GM19372 (cell line): Measurements from ENCODE around the gene DHX35.

Experiments used
- ATAC-seq: cut with Tn5 transposase; IDR thresholded peaks from one replicate; pipeline ENCODE4 v1.9.1; 2021; ENCODE audit warnings: mild to moderate bottlenecking, low read depth, moderate library complexity; ENCODE audit not compliant: unreplicated experiment

DHX35 gene

GRCh38 chr20:39050555-39050902, 88.4 kb downstream of the DHX35 start:
- no peak for ATAC-seq

- ATAC-seq, result no peak
These were observed 90.5 kb downstream of the DHX35 start for GRCh38 chr20:39052676-39053075.

GRCh38 chr20:39057143-39057542, 95.0 kb downstream of the DHX35 start:
- no peak for ATAC-seq

GRCh38 chr20:39057911-39058310, 95.8 kb downstream of the DHX35 start:
- no peak for ATAC-seq

- no peak for ATAC-seq
These were observed 96.9 kb downstream of the DHX35 start for GRCh38 chr20:39059036-39059435.

GRCh38 chr20:39066471-39067242, 104.5 kb downstream of the DHX35 start:
- no peak for ATAC-seq

- ATAC-seq, result no peak
These were observed 105.5 kb downstream of the DHX35 start for GRCh38 chr20:39067526-39068216.

- no peak for ATAC-seq
These were observed 107.8 kb downstream of the DHX35 start for GRCh38 chr20:39069976-39070375.

- no peak for ATAC-seq
These were observed 108.5 kb downstream of the DHX35 start for GRCh38 chr20:39070484-39071231.

- no peak for ATAC-seq
These were observed 110.0 kb downstream of the DHX35 start for GRCh38 chr20:39072132-39072531.

- no peak for ATAC-seq
These were observed 110.5 kb downstream of the DHX35 start for GRCh38 chr20:39072653-39073052.

GRCh38 chr20:39075731-39076130, 113.6 kb downstream of the DHX35 start:
- no peak for ATAC-seq

- no peak for ATAC-seq
These were observed 114.8 kb downstream of the DHX35 start for GRCh38 chr20:39076958-39077357.

- ATAC-seq, result no peak
These were observed 118.2 kb downstream of the DHX35 start for GRCh38 chr20:39080326-39080725.

GRCh38 chr20:39081255-39081654, 119.1 kb downstream of the DHX35 start:
- ATAC-seq, result peak; percentile 65

- no peak for ATAC-seq
These were observed 120.7 kb downstream of the DHX35 start for GRCh38 chr20:39082622-39083398.

- no peak for ATAC-seq
These were observed 121.6 kb downstream of the DHX35 start for GRCh38 chr20:39083761-39084160.

GRCh38 chr20:39089029-39089428, 126.9 kb downstream of the DHX35 start:
- ATAC-seq, result no peak
